ENCODE data around the gene COG5. TPM values are rescaled to one million over a fixed set of nuclear protein-coding genes. Genes with fewer than 3 reads are reported as not detected.

The COG5 gene
- total RNA-seq (2021; fragmentation: NEBNext Ultra II Directional; extraction: Animal tissue kit (Norgen Biotek cat#: 25700)) (18.1 and 28.1 TPM in 2 replicates), polyA plus RNA-seq (2011; rRNA removed) (6.5 and 10.5 TPM in 2 replicates), polyA minus RNA-seq (2011; rRNA and poly(A)+ RNA removed) (40.5 and 51.3 TPM in 2 replicates)
- polyA plus RNA-seq (2011; cell fraction: cytosol; rRNA removed) = 10.3 TPM
- 7.6 TPM for polyA plus RNA-seq (2011; cell fraction: nucleus; rRNA removed)
- polyA plus RNA-seq (2012, experiment 1 of 2) = 12.5 to 16.2 TPM (median 13.7 TPM) in 4 replicates
- 1.0 TPM for polyA plus RNA-seq (2012, experiment 2 of 2)
- 7.9 TPM for polyA plus RNA-seq (2013, experiment 1 of 2)
- 7.9 TPM for polyA plus RNA-seq (2013, experiment 2 of 2)
- 14.1 TPM for polyA minus RNA-seq (2011; cell fraction: cytosol; rRNA and poly(A)+ RNA removed)
- polyA minus RNA-seq (2011; cell fraction: nucleus; rRNA and poly(A)+ RNA removed) = 74.2 TPM
- long read RNA-seq, experiment 1, full-length matches to known transcripts = 3 of 20 reads
- long read RNA-seq, experiment 1, partial matches to known transcripts = 13 of 20 reads
- long read RNA-seq, experiment 1, other reads (novel, unspliced or antisense) = 4 of 20 reads
- long read RNA-seq, experiment 2, full-length matches to known transcripts = 10 of 11 reads
- long read RNA-seq, experiment 2, partial matches to known transcripts = 1 of 11 reads
- long read RNA-seq, experiment 2, other reads (novel, unspliced or antisense) = 0 of 11 reads

DNA sequence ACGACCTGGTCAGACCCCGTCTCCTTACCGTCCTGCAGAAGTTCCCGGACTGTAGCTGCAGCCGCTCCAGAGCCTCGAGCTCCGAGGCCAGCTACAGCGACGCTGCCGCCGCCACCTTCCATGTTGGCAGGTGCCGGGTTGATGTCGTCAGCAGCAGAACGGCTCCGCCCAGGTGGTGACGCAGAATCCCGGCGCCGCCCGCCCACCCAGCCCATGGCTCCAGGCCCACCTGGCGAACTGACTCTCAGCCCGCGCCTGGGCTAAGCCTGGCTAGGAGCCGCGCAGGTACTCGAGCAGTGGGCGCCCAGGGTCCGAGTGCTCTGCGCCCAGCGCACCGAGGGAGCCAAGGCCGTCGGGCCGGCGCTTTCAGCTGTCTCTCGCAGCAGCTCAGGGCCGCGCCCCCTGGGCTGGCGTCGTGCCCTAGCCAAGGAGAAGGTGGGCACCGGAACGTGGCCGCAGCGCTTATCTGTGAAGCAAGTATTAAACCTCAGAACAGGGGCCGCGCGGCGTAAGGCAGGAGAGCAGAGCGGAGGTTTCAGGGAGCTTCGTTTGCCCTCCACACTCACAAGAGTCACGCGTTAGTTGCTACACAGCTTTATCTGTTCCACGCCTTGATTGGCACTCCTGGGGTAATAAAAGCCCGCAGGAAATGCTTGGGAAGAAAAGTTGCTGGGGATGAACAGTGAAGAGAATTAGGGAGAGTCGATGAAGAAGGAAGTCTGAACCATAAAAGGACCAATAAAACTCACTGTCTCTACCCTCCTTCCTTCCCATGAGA is at the start of gene COG5, which contains the start of gene DUS4L:
Gene COG5, minus strand, starts transcription at position 146 of the 778 bp plus-strand sequence. Its CDS starts 24 bp downstream, at position 122.
Gene DUS4L, plus strand, starts transcription at position 197 of the 778 bp plus-strand sequence. CDS start 3,100 bp downstream, outside the sequence.
- Histone ChIP-seq H3K56ac (replicated peaks; ENCODE audit: insufficient read length, low read depth, low read length) (peak within 1 kb of the TSS; percentile 86), H3K4ac (replicated peaks; ENCODE audit: insufficient read length, low read depth, low read length) (peak within 1 kb of the TSS; percentile 57), H2AFZ (ENCODE audit: low read length) (peak within 1 kb of the TSS; percentile 96; the same call in 1 of the 2 replicates), H3K4me2 (ENCODE audit: insufficient read depth in 1 of 2, low read depth in 2 of 2, low read length in 2 of 2) (peak within 1 kb of the TSS; percentile 72 to 79), H2BK20ac (ENCODE audit: low read length) (no peak within 1 kb of the TSS), H3K14ac (ENCODE audit: insufficient read length) (no peak within 1 kb of the TSS), H2BK5ac (ENCODE audit: low read depth, low read length) (peak within 1 kb of the TSS; percentile 76), H3K27ac (ENCODE audit: low read depth, low read length) (peak within 1 kb of the TSS; percentile 97), H2AK5ac (ENCODE audit: low read depth, low read length) (no peak within 1 kb of the TSS), H4K91ac (replicated peaks; ENCODE audit: insufficient read length, low read length) (peak within 1 kb of the TSS; percentile 44), H3K79me2 (ENCODE audit: control insufficient read depth in 1 of 2, insufficient read depth in 2 of 2, low read length in 2 of 2) (peaks cover 0 to 56% of the 10 kb centered on the region in 2 experiments; a peak in 3 of 4 replicates), H2BK12ac (ENCODE audit: low read depth, low read length) (no peak within 1 kb of the TSS), H4K5ac (ENCODE audit: insufficient read length, low read depth, low read length) (peak within 1 kb of the TSS; percentile 90), H3K9ac (replicated peaks in 1 of 4; ENCODE audit: extremely low read depth in 1 of 4, low read depth in 3 of 4, low read length in 3 of 4) (peak within 1 kb of the TSS; percentile 90 to 94 (median 94)), H3K23me2 (ENCODE audit: low read depth, low read length) (peaks cover 3% of the 10 kb centered on the region; the same call in 1 of the 2 replicates), H3K27me3 (replicated peaks in 1 of 4; ENCODE audit: control insufficient read depth in 3 of 4, extremely low read depth in 1 of 4, insufficient read depth in 3 of 4, low read length in 3 of 4) (no peaks in the 10 kb centered on the region), H3K4me3 (ENCODE audit: extremely low read depth in 1 of 4, insufficient read depth in 2 of 4, low read depth in 3 of 4, low read length in 4 of 4) (peak within 1 kb of the TSS; percentile 80 to 99 (median 94)), H3K79me1 (ENCODE audit: low read depth, low read length) (peaks cover 3% of the 10 kb centered on the region; the same call in 1 of the 2 replicates), H2BK120ac (replicated peaks; ENCODE audit: low read depth, low read length) (no peak within 1 kb of the TSS), H2BK15ac (ENCODE audit: low read length) (no peak within 1 kb of the TSS), H4K8ac (ENCODE audit: extremely low read depth, insufficient read depth, low read length) (peak within 1 kb of the TSS; percentile 99), H3K9me3 (ENCODE audit: insufficient read depth in 2 of 2, low read depth in 1 of 2, low read length in 1 of 2) (no peaks in the 10 kb centered on the region), H4K20me1 (replicated peaks in 1 of 2; ENCODE audit: control insufficient read depth in 1 of 2, insufficient read depth in 2 of 2, low read length in 2 of 2) (peaks cover 0 to 3% of the 10 kb centered on the region in 2 experiments), H3K4me1 (replicated peaks in 1 of 4; ENCODE audit: control insufficient read depth in 3 of 4, insufficient read depth in 4 of 4, low read length in 3 of 4) (peaks cover 0 to 3% (median 0%) of the 10 kb centered on the region in 4 experiments; a peak in 2 of 7 replicates), H3K23ac (ENCODE audit: insufficient read length) (no peak within 1 kb of the TSS), H3K18ac (ENCODE audit: extremely low read depth, low read length) (peak within 1 kb of the TSS; percentile 97), H3K36me3 (ENCODE audit: control insufficient read depth in 2 of 4, insufficient read depth in 4 of 4, low read length in 3 of 4) (peaks cover 0 to 2% (median under 1%) of the 10 kb centered on the region in 4 experiments; a peak in 2 of 8 replicates)
- ChIA-PET POLR2A (ENCODE audit: partially characterized antibody) (interaction anchor here (0.9 to 2.9 kb wide), 16 partner anchors 8 to 179 kb away, joined by 3 to 21 read pairs (median 4); partner anchors contain the start of genes BCAP29 and CBLL1), CTCF (ENCODE audit: partially characterized antibody) (interaction anchor here (0.8 to 1.0 kb wide), 3 partner anchors 16 to 163 kb away, joined by 3 to 6 read pairs (median 3); no protein-coding TSS in a partner anchor)
- 1% methylated on average over 38 of the region's 55 CpGs; no CpG with 5 or more reads in 1 of the 2 experiments for WGBS, 2 experiments (ENCODE audit: extremely low coverage in 1 of 2, insufficient coverage in 1 of 2, insufficient read length in 1 of 2, insufficient replicate concordance in 2 of 2, low coverage in 1 of 2, low lambda C conversion rate in 2 of 2, missing lambda C conversion rate in 1 of 2)
- FAIRE-seq (no peak), DNase-seq (ENCODE audit: low read depth in 1 of 2, low spot score in 2 of 2) (peak; percentile 50 to 92)
- TF ChIP-seq TAF1 (IDR thresholded peaks at IDR 0.05; ENCODE audit: low read depth, low read length) (peak; percentile 97), KDM1A (IDR thresholded peaks at IDR 0.05; ENCODE audit: borderline replicate concordance, low read length) (no peak), E2F6 (IDR thresholded peaks at IDR 0.05) (peak; percentile 74; the same call in 1 of the 2 replicates), SP4 (IDR thresholded peaks at IDR 0.05; ENCODE audit: low read length) (0 out of 2 replicates have a peak, but pooled peaks have one; percentile 11), RFX5 (IDR thresholded peaks at IDR 0.05; ENCODE audit: borderline replicate concordance, low read depth, low read length) (no peak), RAD21 (IDR thresholded peaks at IDR 0.05 in 1 of 2, conservative IDR thresholded peaks at IDR 0.05 in 1 of 2; ENCODE audit: low read depth in 2 of 2, low read length in 2 of 2) (no peak), POLR2A (IDR thresholded peaks at IDR 0.05; ENCODE audit: control extremely low read depth in 1 of 2, low read depth in 2 of 2, low read length in 2 of 2) (peak; percentile 75 to 96)
